T follicular helper cell (primary cell): ENCODE measurements around the gene RABEPK.
"Not testable (repeated sequence)": the region's sequence is repeated elsewhere in the genome, so short reads cannot be mapped to it uniquely, and the experiment has no call there.

Experiments
- DNase-seq: peaks from one replicate; pipeline ENCODE4 v3.0.0-alpha.2; 2020; ENCODE audit warnings: low read depth

The RABEPK gene

DNA sequence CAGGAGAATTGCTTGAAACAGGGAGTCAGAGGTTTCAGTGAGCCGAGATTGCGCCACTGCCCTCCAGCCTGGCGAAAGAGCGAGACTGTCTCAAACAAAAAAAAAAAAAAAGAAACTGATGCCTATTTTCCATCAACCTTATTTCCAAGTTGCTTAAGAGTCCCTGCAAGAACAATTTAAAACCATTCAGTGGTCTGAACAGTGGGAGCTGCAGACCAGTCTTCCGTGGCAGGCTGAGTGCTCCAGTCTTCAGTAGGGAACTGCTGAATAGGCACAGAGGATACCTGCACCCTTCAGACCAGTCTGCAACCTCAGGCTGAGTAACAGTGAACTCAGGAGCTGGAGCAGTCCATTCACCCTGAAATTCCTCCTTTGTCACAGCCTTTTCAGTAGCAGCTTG, 5.9 kb upstream of the RABEPK start:
- DNase-seq, result not testable (repeated sequence)

DNA sequence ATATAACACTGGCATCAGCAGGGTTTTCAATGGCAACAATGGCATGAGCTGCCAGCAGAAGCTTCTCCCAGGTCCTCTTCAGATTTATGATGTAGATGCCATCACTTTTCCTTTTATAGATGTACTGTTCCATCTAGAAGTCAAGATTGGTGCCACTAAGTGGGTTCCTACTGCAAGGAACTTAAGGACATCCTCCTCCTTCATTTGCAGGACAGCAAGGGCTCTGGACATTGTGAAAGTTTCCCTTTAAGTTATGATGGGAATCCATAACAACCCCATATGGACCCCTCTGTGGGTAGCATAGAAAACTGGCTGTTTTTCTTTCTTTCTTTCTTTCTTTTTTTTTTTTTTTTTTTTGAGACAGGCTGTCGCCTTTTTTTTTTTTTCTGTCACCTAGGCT, 4.8 kb upstream of the RABEPK start:
- DNase-seq, result not testable (repeated sequence)

DNA sequence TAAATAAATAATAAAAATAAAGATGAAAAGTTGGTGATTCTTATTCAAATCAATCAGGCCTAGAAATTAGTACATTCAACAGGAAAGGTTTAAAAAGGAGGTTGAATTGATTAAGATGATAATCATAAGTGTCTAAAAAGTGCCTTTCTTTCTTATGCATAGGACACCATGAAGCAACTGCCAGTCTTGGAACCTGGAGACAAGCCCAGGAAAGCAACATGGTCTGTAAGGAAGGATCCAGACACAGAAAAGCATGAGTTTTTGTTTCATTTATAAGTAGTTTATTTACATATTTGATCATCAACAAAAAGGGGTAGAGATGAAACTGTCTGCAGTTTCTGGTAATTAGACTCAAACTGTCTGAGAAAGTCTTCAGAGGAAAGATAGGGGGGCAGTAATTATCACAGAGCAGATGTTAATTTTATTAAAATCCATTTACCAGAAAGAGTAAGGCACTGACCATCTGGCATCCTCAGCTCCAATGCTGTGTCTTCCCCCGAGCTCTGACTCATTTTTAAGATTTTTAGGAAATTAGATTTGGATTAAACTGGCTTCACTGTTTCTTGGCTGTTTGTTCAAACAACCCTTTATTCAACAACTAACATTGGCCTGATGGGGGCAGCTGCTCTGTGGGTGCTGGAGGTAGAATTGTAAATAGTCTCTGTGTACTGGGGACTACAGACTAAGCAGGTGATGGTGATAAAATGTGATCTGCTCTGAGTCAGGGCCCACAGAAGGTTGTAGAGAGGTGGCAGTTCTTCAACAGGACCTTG, 2.7 kb downstream of the RABEPK start:
- no peak for DNase-seq

DNA sequence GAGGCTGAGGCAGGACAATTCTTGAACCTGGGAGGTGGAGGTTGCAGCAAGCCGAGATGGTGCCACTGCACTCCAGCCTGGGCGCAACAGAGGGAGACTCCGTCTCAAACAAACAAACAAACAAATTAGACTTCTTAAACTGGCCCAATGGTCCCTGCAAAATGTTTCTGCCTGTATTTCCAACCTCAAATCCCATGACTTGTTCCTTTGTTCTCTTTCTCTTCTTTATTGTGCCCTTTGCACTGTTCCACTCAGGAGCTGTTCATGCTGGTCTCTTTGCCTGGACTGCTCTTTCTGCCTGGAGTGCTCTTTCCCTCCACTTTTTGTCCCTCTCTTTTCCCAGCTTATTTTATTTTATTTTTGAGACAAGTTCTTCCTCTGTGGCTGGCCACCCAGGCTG, 4.1 kb downstream of the RABEPK start:
- no peak for DNase-seq

DNA sequence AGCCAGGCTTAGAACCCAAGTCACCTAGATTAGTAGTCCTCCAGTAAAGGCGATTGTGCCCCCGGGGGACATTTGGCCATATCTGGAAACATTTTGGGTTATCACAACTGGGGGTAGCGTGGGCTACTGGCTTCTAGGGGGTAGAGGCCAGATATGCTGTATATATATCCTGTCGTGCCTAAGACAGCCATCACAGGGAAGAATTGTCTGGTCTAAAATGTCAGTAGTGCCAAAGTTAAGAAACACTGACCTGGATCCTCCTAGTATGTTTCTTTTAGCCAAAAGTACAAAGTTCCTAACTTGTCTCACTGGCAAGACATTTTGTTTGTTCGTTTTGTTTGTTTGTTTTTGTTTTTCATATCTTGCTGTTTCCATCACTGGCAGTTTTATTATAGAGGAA, 13.8 kb downstream of the RABEPK start:
- no peak for DNase-seq

DNA sequence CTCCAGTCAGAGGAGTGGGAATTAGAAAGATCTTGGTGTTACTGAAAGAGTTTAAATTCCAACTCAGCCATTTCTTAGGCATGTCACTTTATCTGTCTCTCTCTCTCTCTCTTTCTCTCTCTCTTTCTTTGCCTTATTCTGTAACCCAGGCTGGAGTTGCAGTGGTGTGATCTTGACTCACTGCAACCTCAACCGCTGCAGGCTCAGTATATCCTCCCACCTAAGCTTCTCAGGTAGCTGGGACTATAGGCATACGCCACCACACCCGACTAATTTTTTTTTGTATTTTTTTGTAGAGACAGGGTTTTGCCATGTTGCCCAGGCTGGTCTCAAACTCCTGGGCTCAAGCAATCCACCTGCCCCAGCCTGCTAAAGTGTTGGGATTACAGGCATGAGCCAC, 18.3 kb downstream of the RABEPK start:
- no peak for DNase-seq

DNA sequence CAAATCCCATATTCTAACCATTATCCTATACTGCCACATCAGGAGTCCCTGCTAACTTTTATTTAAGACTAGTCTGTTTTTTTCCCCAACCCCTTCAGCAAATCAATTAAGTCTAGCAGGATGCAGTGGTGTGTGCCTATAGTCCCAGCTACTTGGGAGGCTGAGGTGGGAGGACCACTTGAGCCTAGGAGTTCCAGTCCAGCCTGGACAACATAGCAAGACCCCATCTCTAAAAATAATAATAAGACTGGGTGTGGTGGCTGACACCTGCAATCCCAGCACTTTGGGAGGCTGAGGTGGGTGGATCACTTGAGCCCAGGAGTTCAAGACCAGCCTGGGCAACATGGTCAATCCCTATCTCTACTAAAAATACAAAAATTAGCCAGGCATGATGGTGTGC, 24.5 kb downstream of the RABEPK start:
- DNase-seq, result not testable (repeated sequence)

DNA sequence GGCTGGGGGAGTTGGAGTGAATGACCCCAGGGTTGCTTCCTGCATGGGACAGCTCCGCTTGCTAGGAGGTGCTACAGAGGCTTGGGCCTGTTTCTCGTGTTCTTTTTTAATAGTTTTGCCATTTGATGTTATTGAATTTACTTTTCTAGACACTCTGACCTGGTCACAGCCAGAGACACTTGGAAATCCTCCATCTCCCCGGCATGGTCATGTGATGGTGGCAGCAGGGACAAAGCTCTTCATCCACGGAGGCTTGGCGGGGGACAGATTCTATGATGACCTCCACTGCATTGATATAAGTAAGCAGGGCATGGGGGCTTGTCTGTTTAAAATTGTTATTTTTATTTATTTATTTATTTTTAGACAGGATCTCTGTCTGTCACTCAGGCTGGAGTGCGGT, 27.4 kb downstream of the RABEPK start:
- DNase-seq, result no peak

DNA sequence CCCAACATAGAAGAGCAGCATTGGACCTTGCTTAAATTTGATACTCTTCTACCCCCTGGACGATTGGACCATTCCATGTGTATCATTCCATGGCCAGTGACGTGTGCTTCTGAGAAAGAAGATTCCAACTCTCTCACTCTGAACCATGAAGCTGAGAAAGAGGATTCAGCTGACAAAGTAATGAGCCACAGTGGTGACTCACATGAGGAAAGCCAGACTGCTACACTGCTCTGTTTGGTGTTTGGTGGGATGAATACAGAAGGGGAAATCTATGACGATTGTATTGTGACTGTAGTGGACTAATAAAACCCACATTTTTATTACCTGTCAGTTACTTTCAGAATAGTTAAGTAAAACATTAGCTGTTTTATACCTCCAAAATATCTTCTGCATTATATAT, 33.3 kb downstream of the RABEPK start:
- DNase-seq, result no peak

DNA sequence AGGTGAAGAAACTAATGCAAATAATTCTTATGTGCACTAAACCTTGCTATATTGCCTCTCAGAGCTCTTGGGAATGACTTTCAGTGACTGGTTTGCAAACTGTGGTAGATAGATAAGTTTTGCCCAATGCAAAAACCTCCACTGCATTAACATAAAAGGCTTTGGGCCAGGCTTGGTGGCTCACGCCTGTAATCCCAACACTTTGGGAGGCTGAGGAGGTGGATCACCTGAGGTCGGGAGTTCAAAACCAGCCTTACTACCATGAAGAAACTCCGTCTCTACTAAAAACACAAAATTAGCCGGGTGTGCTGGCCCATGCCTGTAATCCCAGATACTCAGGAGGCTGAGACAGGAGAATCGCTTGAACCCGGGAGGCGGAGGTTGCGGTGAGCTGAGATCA, 33.8 kb downstream of the RABEPK start:
- DNase-seq, result not testable (repeated sequence)

DNA sequence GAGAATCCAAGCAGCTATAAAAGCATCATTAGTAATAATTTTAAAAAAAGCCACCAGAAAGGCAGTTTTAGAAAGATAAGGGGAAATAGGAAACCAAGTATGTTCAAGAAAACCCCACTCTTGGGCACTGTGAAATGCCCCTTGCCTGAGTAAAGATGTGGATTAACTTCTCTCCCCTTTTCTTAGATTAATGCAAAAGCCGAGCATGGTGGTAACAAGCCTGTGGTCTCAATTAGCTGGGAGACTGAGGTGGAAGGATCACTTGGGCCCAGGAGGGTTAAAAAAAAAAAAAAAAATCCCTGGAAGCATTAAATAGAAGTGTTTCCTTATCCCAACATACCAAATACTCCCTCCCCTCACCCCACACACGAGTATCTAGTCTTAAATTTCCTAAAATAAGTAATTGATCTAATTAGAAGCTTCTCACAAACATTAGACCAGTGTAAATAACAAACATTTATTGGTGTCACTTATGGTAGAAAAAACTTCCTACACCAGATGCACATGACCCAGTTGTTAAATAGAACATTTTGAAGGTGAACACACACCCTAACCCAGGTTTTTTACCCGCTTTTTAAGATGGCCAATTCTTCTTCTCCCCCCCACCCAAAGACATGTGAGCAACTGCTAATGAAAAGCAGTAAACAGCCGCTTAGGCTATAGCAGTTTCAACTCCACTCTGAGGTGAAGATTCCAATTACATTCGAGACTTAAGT, 35.6 kb downstream of the RABEPK start:
- no peak for DNase-seq

DNA sequence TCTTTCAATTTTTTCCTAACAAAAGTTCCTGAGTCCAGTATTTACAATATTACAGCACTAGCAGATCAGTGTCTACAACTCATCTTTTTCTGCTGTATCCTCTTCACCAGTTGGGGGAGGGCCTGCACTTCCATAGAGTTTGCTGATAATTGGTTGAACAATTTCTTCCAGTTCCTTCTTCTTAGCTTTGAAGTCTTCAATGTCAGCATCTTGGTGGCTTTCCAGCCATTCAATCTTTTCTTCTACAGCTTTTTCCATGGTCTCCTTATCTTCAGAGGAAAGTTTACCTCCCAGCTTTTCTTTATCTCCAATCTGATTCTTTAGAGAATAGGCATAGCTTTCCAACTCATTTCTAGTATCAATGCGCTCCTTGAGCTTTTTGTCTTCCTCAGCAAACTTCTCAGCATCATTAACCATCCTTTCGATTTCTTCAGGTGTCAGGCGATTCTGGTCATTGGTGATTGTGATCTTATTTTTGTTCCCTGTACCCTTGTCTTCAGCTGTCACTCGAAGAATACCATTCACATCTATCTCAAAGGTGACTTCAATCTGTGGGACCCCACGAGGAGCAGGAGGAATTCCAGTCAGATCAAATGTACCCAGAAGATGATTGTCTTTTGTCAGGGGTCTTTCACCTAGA, 36.3 kb downstream of the RABEPK start:
- DNase-seq, result not testable (repeated sequence)

DNA sequence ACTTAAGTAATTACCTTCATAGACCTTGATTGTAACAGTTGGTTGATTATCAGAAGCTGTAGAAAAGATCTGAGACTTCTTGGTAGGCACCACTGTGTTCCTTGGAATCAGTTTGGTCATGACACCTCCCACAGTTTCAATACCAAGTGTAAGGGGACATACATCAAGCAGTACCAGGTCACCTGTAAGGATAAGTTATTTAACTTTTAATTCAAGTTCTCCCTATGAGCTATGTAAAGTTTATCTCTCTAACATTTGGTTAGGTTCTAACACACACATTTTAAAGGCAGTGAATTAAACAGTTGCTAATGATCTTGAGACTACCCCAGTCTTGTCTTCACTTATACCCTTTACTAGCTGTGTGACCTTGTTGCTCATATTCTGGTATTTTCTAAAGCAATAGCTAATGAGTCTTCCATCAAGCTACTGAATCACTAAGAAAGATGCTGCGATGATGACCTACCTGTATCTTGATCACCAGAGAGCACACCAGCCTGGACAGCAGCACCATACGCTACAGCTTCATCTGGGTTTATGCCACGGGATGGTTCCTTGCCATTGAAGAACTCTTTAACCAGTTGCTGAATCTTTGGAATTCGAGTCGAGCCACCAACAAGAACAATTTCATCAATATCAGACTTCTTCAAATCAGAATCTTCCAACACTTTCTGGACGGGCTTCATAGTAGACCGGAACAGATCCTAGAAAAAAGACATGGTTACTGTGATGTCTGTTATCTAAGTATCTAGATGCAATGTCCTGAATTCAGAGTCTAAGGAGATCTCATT, 38.0 kb downstream of the RABEPK start:
- DNase-seq, result no peak

DNA sequence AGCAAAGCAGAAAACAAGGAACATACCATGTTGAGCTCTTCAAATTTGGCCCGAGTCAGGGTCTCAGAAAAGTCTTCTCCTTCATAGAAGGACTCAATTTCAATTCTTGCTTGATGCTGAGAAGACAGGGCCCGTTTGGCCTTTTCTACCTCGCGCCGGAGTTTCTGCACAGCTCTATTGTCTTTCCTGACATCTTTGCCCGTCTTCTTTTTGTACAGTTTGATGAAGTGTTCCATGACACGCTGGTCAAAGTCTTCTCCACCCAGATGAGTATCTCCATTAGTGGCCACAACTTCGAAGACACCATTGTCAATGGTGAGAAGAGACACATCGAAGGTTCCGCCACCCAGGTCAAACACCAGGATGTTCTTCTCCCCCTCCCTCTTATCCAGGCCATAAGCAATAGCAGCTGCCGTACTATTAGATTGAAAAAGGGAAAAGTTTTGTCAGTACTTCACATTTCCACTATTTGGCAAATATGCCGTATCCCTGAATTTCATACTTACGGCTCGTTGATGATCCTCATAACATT, 38.6 kb downstream of the RABEPK start:
- DNase-seq, result no peak

DNA sequence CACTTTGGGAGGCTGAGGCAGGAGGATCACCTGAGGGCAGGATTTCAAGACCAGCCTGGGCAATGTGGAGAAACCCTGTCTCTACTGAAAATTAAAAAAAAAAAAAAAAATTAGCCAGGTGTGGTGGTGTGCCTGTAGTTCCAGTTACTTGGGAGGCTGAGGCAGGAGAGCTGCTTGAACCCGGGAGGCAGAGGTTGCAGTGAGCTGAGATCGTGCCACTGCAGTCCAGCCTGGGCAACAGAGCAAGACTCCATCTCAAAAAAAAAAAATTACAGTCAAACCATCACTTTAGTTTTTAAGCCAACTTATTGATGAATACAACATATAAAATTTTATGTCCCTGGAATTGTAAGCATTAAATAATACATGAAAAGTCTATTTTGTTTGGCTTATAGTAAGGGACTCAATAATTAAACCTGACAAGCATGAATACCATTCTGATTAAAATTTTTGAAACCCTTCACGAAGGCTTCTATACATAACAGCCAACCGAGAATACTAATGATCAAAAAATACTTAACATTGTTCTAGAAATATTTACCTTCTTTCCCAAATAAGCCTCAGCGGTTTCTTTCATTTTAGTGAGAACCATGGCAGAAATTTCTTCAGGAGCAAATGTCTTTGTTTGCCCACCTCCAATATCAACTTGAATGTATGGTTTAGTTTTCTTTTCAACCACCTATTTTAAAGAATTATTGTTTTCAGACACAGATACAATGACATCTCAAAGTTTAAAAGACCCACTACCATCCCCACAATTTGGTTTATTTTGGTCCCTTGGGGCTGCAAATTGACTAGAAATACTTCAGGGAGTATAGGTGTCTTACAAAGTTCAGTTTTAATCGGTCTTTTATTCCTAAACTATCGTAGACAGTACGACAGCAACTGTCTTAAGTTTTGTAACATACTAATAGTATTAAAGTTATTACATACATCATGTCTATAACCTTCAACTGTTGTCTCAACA, 39.6 kb downstream of the RABEPK start:
- no peak for DNase-seq

DNA sequence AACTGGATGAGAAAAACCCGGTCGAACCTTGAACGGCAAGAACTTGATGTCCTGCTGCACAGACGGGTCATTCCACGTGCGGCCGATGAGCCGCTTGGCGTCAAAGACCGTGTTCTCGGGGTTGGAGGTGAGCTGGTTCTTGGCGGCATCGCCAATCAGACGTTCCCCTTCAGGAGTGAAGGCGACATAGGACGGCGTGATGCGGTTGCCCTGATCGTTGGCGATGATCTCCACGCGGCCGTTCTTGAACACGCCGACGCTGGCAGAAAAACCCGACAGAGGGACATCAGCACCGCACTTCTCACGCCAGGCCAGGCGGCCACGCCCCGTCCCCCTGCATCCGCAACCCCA, 40.3 kb downstream of the RABEPK start:
- no peak for DNase-seq

DNA sequence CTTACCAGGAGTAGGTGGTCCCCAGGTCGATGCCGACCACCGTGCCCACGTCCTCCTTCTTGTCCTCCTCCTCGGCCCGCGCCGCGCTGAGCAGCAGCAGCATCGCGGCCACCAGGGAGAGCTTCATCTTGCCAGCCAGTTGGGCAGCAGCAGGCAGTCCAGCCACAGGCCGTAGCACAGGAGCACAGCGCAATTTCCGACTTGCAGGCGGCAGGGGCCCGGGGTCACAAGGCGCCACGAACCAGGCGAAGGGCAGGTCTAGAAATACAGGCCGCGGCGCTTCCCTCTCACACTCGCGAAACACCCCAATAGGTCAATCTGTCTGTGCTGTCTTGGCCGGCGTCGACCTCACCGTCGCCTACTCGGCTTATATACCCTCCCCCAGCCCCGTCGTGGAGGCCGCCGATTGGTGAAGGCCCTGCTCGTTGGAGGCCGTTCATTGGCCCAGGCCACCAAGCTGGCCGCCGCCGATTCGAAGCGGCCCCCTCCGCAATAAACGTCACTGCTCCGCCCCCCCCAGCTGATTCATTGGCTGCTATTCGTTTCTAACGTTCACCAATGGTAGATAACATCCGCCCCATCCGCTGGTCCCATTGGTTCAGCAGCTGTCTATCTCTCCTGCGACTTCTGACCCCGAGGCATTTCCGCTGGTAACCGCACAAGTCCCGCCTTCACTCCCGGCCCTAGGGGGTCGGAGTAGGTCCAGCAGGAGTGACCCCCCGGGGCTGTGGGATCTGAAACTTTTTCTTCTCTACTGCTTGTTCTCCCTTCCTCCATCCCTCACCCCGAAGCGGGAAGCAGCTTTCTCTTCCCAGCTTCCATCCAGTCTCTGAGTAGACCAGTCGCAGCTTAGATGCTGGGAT, 40.9 kb downstream of the RABEPK start, which contains the start of gene HSPA5:
Gene HSPA5, minus strand, starts transcription at position 344 of the 863 bp plus-strand sequence. Its CDS starts 217 bp downstream, at position 127.
- DNase-seq, result peak; percentile 99

DNA sequence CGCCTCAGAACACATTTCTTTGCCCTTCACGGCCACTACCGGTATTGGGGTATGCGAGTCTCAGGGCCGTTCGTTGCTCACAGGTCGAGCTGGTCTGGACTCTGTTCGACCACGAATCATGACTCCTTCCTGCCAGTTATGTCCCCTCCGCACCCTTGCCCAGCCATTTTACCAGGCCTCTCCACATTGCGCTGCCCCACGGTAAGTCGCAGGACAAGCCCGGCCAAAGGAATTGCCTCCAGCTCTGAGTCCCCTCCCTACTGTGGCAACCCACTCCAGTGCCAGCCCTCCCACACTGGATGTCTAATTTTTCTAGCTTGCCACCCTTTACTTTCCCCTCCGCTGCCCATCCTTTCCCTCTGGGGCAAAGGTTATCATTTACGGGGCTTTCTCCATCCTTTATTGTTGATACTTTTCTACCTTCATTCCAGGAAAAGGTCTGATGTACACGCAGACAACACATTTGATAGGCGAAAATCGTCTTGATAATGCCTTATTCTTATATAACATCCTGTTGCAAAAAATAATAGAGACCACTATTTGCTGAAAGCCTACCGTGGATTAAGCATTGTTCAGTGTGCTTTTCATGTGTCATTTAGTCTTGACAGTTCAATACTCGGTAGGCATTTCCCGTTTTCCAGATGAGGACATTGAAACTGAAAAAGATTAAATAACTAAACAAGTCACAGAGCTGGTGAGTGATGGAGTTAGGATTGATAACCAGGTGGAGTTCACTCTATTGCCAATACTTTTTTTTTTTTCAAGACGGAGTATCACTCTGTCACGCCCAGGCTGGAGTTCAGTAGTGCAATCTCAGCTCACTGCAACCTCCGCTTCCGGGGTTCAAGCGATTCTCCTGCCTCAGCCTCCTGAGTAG, 41.8 kb downstream of the RABEPK start:
- no peak for DNase-seq

DNA sequence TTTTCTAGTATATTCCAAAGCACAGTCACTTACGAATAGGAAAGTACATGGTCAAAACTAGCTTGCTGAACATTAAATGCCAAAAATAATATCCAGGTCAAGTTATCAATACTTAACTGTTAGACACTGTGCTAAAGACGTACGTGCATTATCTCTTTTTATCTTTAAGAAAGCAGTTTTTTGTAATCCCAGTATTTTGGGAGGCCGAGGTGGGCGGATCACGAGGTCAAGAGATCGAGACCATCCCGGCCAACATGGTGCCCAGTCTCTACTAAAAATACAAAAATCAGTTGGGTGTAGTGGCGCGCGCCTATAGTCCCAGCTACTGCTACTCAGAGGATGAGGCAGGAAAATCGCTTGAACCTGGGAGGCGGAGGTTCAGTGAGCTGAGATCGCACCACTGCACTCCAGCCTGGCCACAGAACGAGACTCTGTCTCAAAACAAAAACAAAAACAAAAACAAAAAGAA, 43.5 kb downstream of the RABEPK start:
- no peak for DNase-seq
